Measurements from ENCODE around the gene CCSER2.

CCSER2 gene

GRCh38 chr10:84392181-84392580, 63.8 kb downstream of the CCSER2 start:
- H3K9me3 ChIP-seq (ENCODE audit: severe bottlenecking): no peaks in the 10 kb centered on the region
- H3K27me3 ChIP-seq (ENCODE audit: insufficient read depth, low read depth, severe bottlenecking): no peaks in the 10 kb centered on the region
- H3K4me3 ChIP-seq (ENCODE audit: low read depth, low read length): no peak overlapping the region
- no peak for DNase-seq
- H3K27ac ChIP-seq: no peak overlapping the region
- peaks cover 2% of the 10 kb centered on the region for H3K36me3 ChIP-seq
- no peak for TF ChIP-seq CTCF (IDR thresholded peaks at IDR 0.05; ENCODE audit: low read depth, low read length)

- no peak overlapping the region for H3K4me3 ChIP-seq (ENCODE audit: low read depth, low read length)
- no peak for DNase-seq
- H3K9me3 ChIP-seq (ENCODE audit: severe bottlenecking): peaks cover 6% of the 10 kb centered on the region
- H3K27ac ChIP-seq: no peak overlapping the region
- no peak for TF ChIP-seq CTCF (IDR thresholded peaks at IDR 0.05; ENCODE audit: low read depth, low read length)
- H3K27me3 ChIP-seq (ENCODE audit: insufficient read depth, low read depth, severe bottlenecking): no peaks in the 10 kb centered on the region
- no peaks in the 10 kb centered on the region for H3K36me3 ChIP-seq
Observed at GRCh38 chr10:84395581-84395980, 67.2 kb downstream of the CCSER2 start.

- no peak for DNase-seq
- Histone ChIP-seq H3K27me3 (ENCODE audit: insufficient read depth, low read depth, severe bottlenecking) (no peaks in the 10 kb centered on the region), H3K9me3 (ENCODE audit: severe bottlenecking) (peaks cover 6% of the 10 kb centered on the region), H3K27ac (peak overlapping the region; percentile 59; the same call in 1 of the 2 replicates), H3K4me3 (ENCODE audit: low read depth, low read length) (no peak overlapping the region), H3K36me3 (no peaks in the 10 kb centered on the region)
- TF ChIP-seq CTCF (IDR thresholded peaks at IDR 0.05; ENCODE audit: low read depth, low read length): no peak
Observed at GRCh38 chr10:84397735-84398144, 69.4 kb downstream of the CCSER2 start.

GRCh38 chr10:84398696-84399095, 70.3 kb downstream of the CCSER2 start:
- Histone ChIP-seq H3K36me3 (no peaks in the 10 kb centered on the region), H3K4me3 (ENCODE audit: low read depth, low read length) (no peak overlapping the region), H3K27ac (no peak overlapping the region), H3K27me3 (ENCODE audit: insufficient read depth, low read depth, severe bottlenecking) (no peaks in the 10 kb centered on the region), H3K9me3 (ENCODE audit: severe bottlenecking) (peaks cover 6% of the 10 kb centered on the region)
- no peak for TF ChIP-seq CTCF (IDR thresholded peaks at IDR 0.05; ENCODE audit: low read depth, low read length)
- DNase-seq: no peak

GRCh38 chr10:84401854-84402611, 73.6 kb downstream of the CCSER2 start:
- Histone ChIP-seq H3K27ac (no peak overlapping the region), H3K36me3 (no peaks in the 10 kb centered on the region), H3K4me3 (ENCODE audit: low read depth, low read length) (no peak overlapping the region), H3K27me3 (ENCODE audit: insufficient read depth, low read depth, severe bottlenecking) (no peaks in the 10 kb centered on the region), H3K9me3 (ENCODE audit: severe bottlenecking) (peaks cover 6% of the 10 kb centered on the region)
- TF ChIP-seq CTCF (IDR thresholded peaks at IDR 0.05; ENCODE audit: low read depth, low read length): no peak
- no peak for DNase-seq

- Histone ChIP-seq H3K9me3 (ENCODE audit: severe bottlenecking) (no peaks in the 10 kb centered on the region), H3K27ac (no peak overlapping the region), H3K4me3 (ENCODE audit: low read depth, low read length) (no peak overlapping the region), H3K36me3 (no peaks in the 10 kb centered on the region), H3K27me3 (ENCODE audit: insufficient read depth, low read depth, severe bottlenecking) (no peaks in the 10 kb centered on the region)
- no peak for TF ChIP-seq CTCF (IDR thresholded peaks at IDR 0.05; ENCODE audit: low read depth, low read length)
- no peak for DNase-seq
Observed at GRCh38 chr10:84404783-84405182, 76.4 kb downstream of the CCSER2 start.

Measured in WERI-Rb-1 (cell line).